GM12872 (cell line): Measurements from ENCODE around the gene TAPT1.

Source experiments
- CTCF ChIP-seq: IDR thresholded peaks from 3 replicates; pipeline ENCODE4 v1.5.1; 2011; ENCODE audit warnings: low read depth, mild to moderate bottlenecking, low read length, moderate library complexity; ENCODE audit not compliant: insufficient read depth

TAPT1 gene

GRCh38 chr4:16264798-16265197 is 38.5 kb upstream of the TAPT1 start:
- peak; percentile 32; the same call in 2 of the 3 replicates for TF ChIP-seq CTCF

GRCh38 chr4:16263056-16263455 is 36.8 kb upstream of the TAPT1 start:
- no peak for TF ChIP-seq CTCF

- TF ChIP-seq CTCF = no peak
Measured at GRCh38 chr4:16262188-16262587, 35.9 kb upstream of the TAPT1 start.

GRCh38 chr4:16261313-16261878 is 35.1 kb upstream of the TAPT1 start:
- no peak for TF ChIP-seq CTCF

- no peak for TF ChIP-seq CTCF
Measured at GRCh38 chr4:16259889-16260246, 33.6 kb upstream of the TAPT1 start.

GRCh38 chr4:16259241-16259888 is 33.1 kb upstream of the TAPT1 start:
- TF ChIP-seq CTCF = no peak

- no peak for TF ChIP-seq CTCF
Measured at GRCh38 chr4:16257611-16258010, 31.3 kb upstream of the TAPT1 start.

GRCh38 chr4:16256343-16256742 is 30.1 kb upstream of the TAPT1 start:
- TF ChIP-seq CTCF = no peak
